Measurements from ENCODE around the gene TINAG.

TINAG gene

GRCh38 chr6:54285595-54285994 is 22.6 kb upstream of the TINAG start:
- H3K36me3 ChIP-seq (ENCODE audit: control insufficient read depth in 1 of 2, insufficient read depth in 2 of 2, low read length in 2 of 2) = no peaks in the 10 kb centered on the region
- H3K27me3 ChIP-seq (ENCODE audit: low read depth, low read length) = no peaks in the 10 kb centered on the region

DNA sequence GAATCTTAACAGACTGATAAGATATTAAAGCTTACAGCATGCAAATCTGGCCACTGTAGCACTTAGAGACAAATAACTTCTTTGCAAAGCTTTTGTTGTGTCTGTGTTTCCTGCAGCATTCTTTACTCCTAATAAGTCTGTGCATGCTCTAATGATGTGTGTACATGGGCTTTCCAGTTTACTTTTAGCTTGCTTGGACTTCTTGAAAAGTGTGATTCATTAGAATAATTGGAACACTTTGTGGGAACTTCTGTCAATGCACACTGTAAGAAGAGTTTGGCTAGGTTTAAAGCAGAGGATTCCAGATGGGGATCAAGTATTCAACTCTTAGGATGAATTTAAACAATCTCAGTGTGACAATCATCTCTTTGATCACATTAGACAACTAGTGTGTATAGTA is 22.1 kb upstream of the TINAG start:
- Histone ChIP-seq H3K4me1 (ENCODE audit: control insufficient read depth in 1 of 2, insufficient read depth in 2 of 2, low read length in 2 of 2) (no peaks in the 10 kb centered on the region), H3K4me3 (ENCODE audit: low read depth in 1 of 2, low read length in 2 of 2) (no peak overlapping the region), H3K27ac (ENCODE audit: low read length) (no peak overlapping the region), H3K9me3 (ENCODE audit: control insufficient read depth in 1 of 2, low read length in 2 of 2) (no peaks in the 10 kb centered on the region), H3K27me3 (ENCODE audit: low read depth, low read length) (no peaks in the 10 kb centered on the region), H3K36me3 (ENCODE audit: control insufficient read depth in 1 of 2, insufficient read depth in 2 of 2, low read length in 2 of 2) (no peaks in the 10 kb centered on the region)

More at GRCh38 chr6:54285595-54285994, 22.6 kb upstream of the TINAG start:
- Histone ChIP-seq H3K9me3 (ENCODE audit: control insufficient read depth in 1 of 2, low read length in 2 of 2) (no peaks in the 10 kb centered on the region), H3K27ac (ENCODE audit: low read length) (no peak overlapping the region), H3K4me1 (ENCODE audit: control insufficient read depth in 1 of 2, insufficient read depth in 2 of 2, low read length in 2 of 2) (no peaks in the 10 kb centered on the region), H3K4me3 (ENCODE audit: low read depth in 1 of 2, low read length in 2 of 2) (no peak overlapping the region)

DNA sequence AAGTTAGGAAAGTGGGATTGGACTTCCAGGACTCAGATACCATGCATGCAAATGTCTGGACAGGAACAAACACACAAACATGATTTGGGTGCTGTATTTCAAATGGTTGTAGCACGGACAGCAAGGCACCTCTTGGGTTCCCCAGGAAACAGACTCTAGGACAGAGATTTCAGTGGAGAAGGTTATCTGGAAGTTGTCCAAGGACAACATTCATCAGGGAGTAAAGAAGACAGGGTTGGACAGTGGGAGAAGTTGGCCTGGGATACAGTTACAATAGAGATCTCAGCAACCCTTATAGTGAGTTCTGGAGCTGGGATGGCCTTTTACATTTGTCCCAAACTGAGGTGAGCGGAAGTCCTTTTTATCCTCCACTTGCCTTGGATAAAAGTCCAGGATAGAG is 19.8 kb upstream of the TINAG start:
- Histone ChIP-seq H3K9me3 (ENCODE audit: control insufficient read depth in 1 of 2, low read length in 2 of 2) (no peaks in the 10 kb centered on the region), H3K4me1 (ENCODE audit: control insufficient read depth in 1 of 2, insufficient read depth in 2 of 2, low read length in 2 of 2) (no peaks in the 10 kb centered on the region), H3K36me3 (ENCODE audit: control insufficient read depth in 1 of 2, insufficient read depth in 2 of 2, low read length in 2 of 2) (no peaks in the 10 kb centered on the region), H3K27me3 (ENCODE audit: low read depth, low read length) (no peaks in the 10 kb centered on the region), H3K4me3 (ENCODE audit: low read depth in 1 of 2, low read length in 2 of 2) (no peak overlapping the region), H3K27ac (ENCODE audit: low read length) (no peak overlapping the region)

GRCh38 chr6:54289426-54289825 is 18.8 kb upstream of the TINAG start:
- no peaks in the 10 kb centered on the region for H3K4me1 ChIP-seq (ENCODE audit: control insufficient read depth in 1 of 2, insufficient read depth in 2 of 2, low read length in 2 of 2)
- no peaks in the 10 kb centered on the region for H3K9me3 ChIP-seq (ENCODE audit: control insufficient read depth in 1 of 2, low read length in 2 of 2)
- H3K27ac ChIP-seq (ENCODE audit: low read length) = no peak overlapping the region
- H3K4me3 ChIP-seq (ENCODE audit: low read depth in 1 of 2, low read length in 2 of 2) = no peak overlapping the region
- H3K27me3 ChIP-seq (ENCODE audit: low read depth, low read length) = no peaks in the 10 kb centered on the region
- no peaks in the 10 kb centered on the region for H3K36me3 ChIP-seq (ENCODE audit: control insufficient read depth in 1 of 2, insufficient read depth in 2 of 2, low read length in 2 of 2)

DNA sequence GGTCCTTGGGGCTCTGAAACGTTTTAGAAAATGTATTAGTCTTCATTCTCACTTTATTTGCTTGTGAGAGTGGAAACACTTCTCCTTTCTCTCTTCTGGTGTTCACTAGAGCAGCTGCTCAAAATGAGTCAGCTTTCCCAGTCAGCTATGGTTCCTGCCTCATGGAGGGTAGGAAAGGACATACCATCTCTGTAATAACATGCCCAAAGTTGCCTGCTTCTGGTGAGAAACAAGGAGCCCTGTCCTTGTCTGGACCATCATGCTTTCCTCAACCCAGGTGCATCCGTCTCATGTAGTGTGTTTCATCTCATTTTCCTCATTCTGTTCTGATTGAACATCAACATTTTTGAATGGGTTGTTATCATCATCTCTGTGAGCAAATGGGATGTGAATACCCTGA is 17.1 kb upstream of the TINAG start:
- Histone ChIP-seq H3K9me3 (ENCODE audit: control insufficient read depth in 1 of 2, low read length in 2 of 2) (no peaks in the 10 kb centered on the region), H3K4me3 (ENCODE audit: low read depth in 1 of 2, low read length in 2 of 2) (no peak overlapping the region), H3K36me3 (ENCODE audit: control insufficient read depth in 1 of 2, insufficient read depth in 2 of 2, low read length in 2 of 2) (no peaks in the 10 kb centered on the region), H3K27me3 (ENCODE audit: low read depth, low read length) (no peaks in the 10 kb centered on the region), H3K4me1 (ENCODE audit: control insufficient read depth in 1 of 2, insufficient read depth in 2 of 2, low read length in 2 of 2) (no peaks in the 10 kb centered on the region), H3K27ac (ENCODE audit: low read length) (no peak overlapping the region)

GRCh38 chr6:54291738-54292137 is 16.5 kb upstream of the TINAG start:
- Histone ChIP-seq H3K4me1 (ENCODE audit: control insufficient read depth in 1 of 2, insufficient read depth in 2 of 2, low read length in 2 of 2) (no peaks in the 10 kb centered on the region), H3K27ac (ENCODE audit: low read length) (no peak overlapping the region), H3K4me3 (ENCODE audit: low read depth in 1 of 2, low read length in 2 of 2) (no peak overlapping the region), H3K36me3 (ENCODE audit: control insufficient read depth in 1 of 2, insufficient read depth in 2 of 2, low read length in 2 of 2) (no peaks in the 10 kb centered on the region), H3K27me3 (ENCODE audit: low read depth, low read length) (no peaks in the 10 kb centered on the region), H3K9me3 (ENCODE audit: control insufficient read depth in 1 of 2, low read length in 2 of 2) (no peaks in the 10 kb centered on the region)

DNA sequence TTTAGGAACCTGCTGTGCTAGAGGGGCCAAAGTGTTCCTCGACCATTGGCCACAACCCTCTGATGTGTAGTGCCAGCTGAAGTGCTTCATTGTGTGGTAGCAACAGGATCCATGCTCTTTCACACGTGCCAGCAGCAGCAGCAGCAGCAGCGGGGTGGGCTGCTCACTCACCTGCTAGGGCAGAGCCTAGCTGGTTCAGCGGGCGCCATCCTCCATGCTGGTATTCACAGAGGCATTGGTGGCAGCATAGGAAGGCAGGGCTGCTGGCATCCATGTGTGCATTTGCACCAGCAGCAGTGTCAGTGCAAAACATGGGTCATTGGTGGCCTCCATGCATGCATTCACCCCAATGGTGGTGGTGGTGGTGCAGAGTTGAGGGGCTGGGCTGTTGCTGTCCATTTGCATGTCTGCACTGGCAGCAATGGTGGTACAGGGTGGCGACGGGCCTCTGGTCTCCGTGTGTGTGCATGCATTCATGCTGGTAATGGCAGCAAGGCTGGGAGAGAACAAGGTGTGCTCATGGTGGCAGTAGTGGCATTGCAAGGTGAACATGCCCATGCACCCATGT is 13.2 kb upstream of the TINAG start:
- no peaks in the 10 kb centered on the region for H3K27me3 ChIP-seq (ENCODE audit: low read depth, low read length)
- H3K4me1 ChIP-seq (ENCODE audit: control insufficient read depth in 1 of 2, insufficient read depth in 2 of 2, low read length in 2 of 2) = no peaks in the 10 kb centered on the region
- H3K27ac ChIP-seq (ENCODE audit: low read length) = no peak overlapping the region
- H3K9me3 ChIP-seq (ENCODE audit: control insufficient read depth in 1 of 2, low read length in 2 of 2) = no peaks in the 10 kb centered on the region
- H3K4me3 ChIP-seq (ENCODE audit: low read depth in 1 of 2, low read length in 2 of 2) = no peak overlapping the region
- no peaks in the 10 kb centered on the region for H3K36me3 ChIP-seq (ENCODE audit: control insufficient read depth in 1 of 2, insufficient read depth in 2 of 2, low read length in 2 of 2)

DNA sequence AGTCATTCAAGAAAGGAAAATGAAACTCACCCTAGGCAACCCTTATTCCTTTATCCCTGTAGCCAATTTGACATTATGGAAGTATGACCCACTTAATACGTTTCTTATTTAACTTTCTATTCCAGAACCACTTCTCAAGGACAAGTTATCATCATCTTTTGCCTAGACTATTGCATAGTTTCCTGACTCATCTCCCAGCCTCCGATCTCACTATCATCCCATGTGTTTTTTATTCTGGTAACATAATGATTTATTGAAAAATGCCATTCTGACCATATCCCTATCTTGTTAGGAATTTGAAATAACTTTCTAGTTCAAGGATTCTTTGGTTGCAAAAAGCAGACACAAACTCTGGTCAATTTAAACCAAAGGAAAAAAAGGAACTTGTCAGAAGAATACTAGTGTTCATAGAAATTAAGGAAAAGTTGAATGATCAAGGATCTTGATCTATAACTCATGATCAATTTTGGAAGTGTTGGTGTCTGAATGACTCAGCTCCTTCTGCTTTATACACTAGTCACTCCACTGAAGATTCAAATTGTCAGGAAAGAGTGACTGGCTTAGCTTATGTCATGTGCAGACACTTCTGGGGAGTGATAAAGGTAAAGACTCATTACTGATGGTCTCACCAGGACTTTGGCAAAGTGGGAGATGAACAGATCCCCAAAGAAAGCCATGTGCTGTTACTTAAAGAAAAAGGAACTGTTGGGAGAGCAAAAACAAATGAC is 8.5 kb upstream of the TINAG start:
- H3K9me3 ChIP-seq (ENCODE audit: control insufficient read depth in 1 of 2, low read length in 2 of 2) = no peaks in the 10 kb centered on the region
- no peaks in the 10 kb centered on the region for H3K4me1 ChIP-seq (ENCODE audit: control insufficient read depth in 1 of 2, insufficient read depth in 2 of 2, low read length in 2 of 2)
- no peaks in the 10 kb centered on the region for H3K36me3 ChIP-seq (ENCODE audit: control insufficient read depth in 1 of 2, insufficient read depth in 2 of 2, low read length in 2 of 2)
- no peak overlapping the region for H3K4me3 ChIP-seq (ENCODE audit: low read depth in 1 of 2, low read length in 2 of 2)
- H3K27ac ChIP-seq (ENCODE audit: low read length) = no peak overlapping the region
- H3K27me3 ChIP-seq (ENCODE audit: low read depth, low read length) = no peaks in the 10 kb centered on the region

- Histone ChIP-seq H3K4me1 (ENCODE audit: control insufficient read depth in 1 of 2, insufficient read depth in 2 of 2, low read length in 2 of 2) (no peaks in the 10 kb centered on the region), H3K27ac (ENCODE audit: low read length) (no peak overlapping the region), H3K27me3 (ENCODE audit: low read depth, low read length) (no peaks in the 10 kb centered on the region), H3K4me3 (ENCODE audit: low read depth in 1 of 2, low read length in 2 of 2) (no peak overlapping the region), H3K9me3 (ENCODE audit: control insufficient read depth in 1 of 2, low read length in 2 of 2) (no peaks in the 10 kb centered on the region), H3K36me3 (ENCODE audit: control insufficient read depth in 1 of 2, insufficient read depth in 2 of 2, low read length in 2 of 2) (no peaks in the 10 kb centered on the region)
These were observed 6.5 kb upstream of the TINAG start for GRCh38 chr6:54301770-54302169.

- H3K27me3 ChIP-seq (ENCODE audit: low read depth, low read length) = no peaks in the 10 kb centered on the region
- no peaks in the 10 kb centered on the region for H3K4me1 ChIP-seq (ENCODE audit: control insufficient read depth in 1 of 2, insufficient read depth in 2 of 2, low read length in 2 of 2)
- H3K4me3 ChIP-seq (ENCODE audit: low read depth in 1 of 2, low read length in 2 of 2) = peak overlapping the region in 1 of 2 donors; percentile 38
- H3K9me3 ChIP-seq (ENCODE audit: control insufficient read depth in 1 of 2, low read length in 2 of 2) = no peaks in the 10 kb centered on the region
- H3K27ac ChIP-seq (ENCODE audit: low read length) = no peak overlapping the region
- H3K36me3 ChIP-seq (ENCODE audit: control insufficient read depth in 1 of 2, insufficient read depth in 2 of 2, low read length in 2 of 2) = no peaks in the 10 kb centered on the region
These were observed 766 bp upstream of the TINAG start for GRCh38 chr6:54307439-54307910.

- Histone ChIP-seq H3K27ac (ENCODE audit: low read length) (no peak overlapping the region), H3K9me3 (ENCODE audit: control insufficient read depth in 1 of 2, low read length in 2 of 2) (no peaks in the 10 kb centered on the region), H3K4me1 (ENCODE audit: control insufficient read depth in 1 of 2, insufficient read depth in 2 of 2, low read length in 2 of 2) (no peaks in the 10 kb centered on the region), H3K4me3 (ENCODE audit: low read depth in 1 of 2, low read length in 2 of 2) (peak overlapping the region in 1 of 2 donors; percentile 38), H3K36me3 (ENCODE audit: control insufficient read depth in 1 of 2, insufficient read depth in 2 of 2, low read length in 2 of 2) (no peaks in the 10 kb centered on the region), H3K27me3 (ENCODE audit: low read depth, low read length) (no peaks in the 10 kb centered on the region)
These were observed 710 bp downstream of the TINAG start for GRCh38 chr6:54308986-54309315.

All from muscle layer of duodenum (tissue), 2 donors.